Endothelial cell of umbilical vein (primary cell): Measurements from ENCODE around the gene FAM180B. TPM values are rescaled to one million over a fixed set of nuclear protein-coding genes. Genes with fewer than 3 reads are reported as not detected.

Experiments used
- BruUV-seq: library from RNA; stranded (reverse); fragments of 400-500 nt; replicated peaks from 2 replicates; lab custom pipeline; 2021; lab: Mats Ljungman, UMichigan
- CTCF ChIA-PET: fragments of 300-600, 350-600 bp; sonication (Branson Sonifier 250); formaldehyde crosslinking; loops from one replicate; lab custom pipeline; 2021; ENCODE audit warnings: antibody characterized with exemption, inconsistent platforms; lab: Charles Lee
- POLR2A ChIA-PET: fragments of 300-600, 350-600 bp; sonication (Branson Sonifier 250); formaldehyde crosslinking; loops from one replicate; lab custom pipeline; 2021; ENCODE audit warnings: antibody characterized with exemption, inconsistent platforms; lab: Charles Lee
- DNase-seq: peaks from one replicate; pipeline ENCODE4 v3.0.0-alpha.2; 2011; ENCODE audit warnings: low read depth, low spot score
- FAIRE-seq: peaks from 2 replicates; lab custom pipeline; 2011; peaks lifted over from hg19 to GRCh38; lab: Jason Lieb, UNC
- H2AFZ ChIP-seq: 2 replicates; pipeline ENCODE4 v1.6.0; 2012; ENCODE audit warnings: low read depth, low read length, control low read depth, inconsistent platforms
- H3K27ac ChIP-seq: 2 replicates; pipeline ENCODE4 v1.5.1; 2011; ENCODE audit warnings: low read depth, mild to moderate bottlenecking, control low read depth, low read length, moderate library complexity; ENCODE audit not compliant: insufficient read depth
- H3K27me3 ChIP-seq, 2 experiments: 2 replicates each; pipeline versions ENCODE4 v1.6.0 to v1.6.1; 2011; ENCODE audit warnings: low read length in 2 of 2, mixed read lengths in 1 of 2; ENCODE audit not compliant: control insufficient read depth in 2 of 2, insufficient read depth in 2 of 2
- H3K36me3 ChIP-seq, 2 experiments: 2 replicates in 1 of 2; 3 replicates in 1 of 2; pipeline ENCODE4 v1.5.1; 2011; ENCODE audit warnings: low read length in 2 of 2, mild to moderate bottlenecking in 1 of 2, moderate library complexity in 1 of 2; ENCODE audit not compliant: control insufficient read depth in 2 of 2, insufficient read depth in 2 of 2; ENCODE audit errors: extremely low read depth in 1 of 2
- H3K4me1 ChIP-seq: 3 replicates; pipeline ENCODE4 v1.5.1; 2011; ENCODE audit warnings: mild to moderate bottlenecking, low read length; ENCODE audit not compliant: control insufficient read depth, insufficient read depth; ENCODE audit errors: extremely low read depth
- H3K4me2 ChIP-seq: 2 replicates; pipeline ENCODE4 v1.6.1; 2011; ENCODE audit warnings: low read length, control low read depth, mixed read lengths; ENCODE audit not compliant: insufficient read depth
- H3K4me3 ChIP-seq, 3 experiments: fragments of 200-600 bp in 1 of 3; sonication (generic), shearing (Covaris generic) in 1 of 3; replicated peaks in 1 of 3; 2 replicates each; pipeline ENCODE4 v1.5.1; 2011 to 2016; ENCODE audit warnings: control low read depth in 3 of 3, low read length in 3 of 3, mild to moderate bottlenecking in 2 of 3, inconsistent platforms in 1 of 3, low read depth in 1 of 3, moderate library complexity in 1 of 3; ENCODE audit not compliant: insufficient read depth in 1 of 3
- H3K79me2 ChIP-seq: 2 replicates; pipeline ENCODE4 v1.6.0; 2012; ENCODE audit warnings: low read length, inconsistent platforms; ENCODE audit not compliant: control insufficient read depth, insufficient read depth
- H3K9ac ChIP-seq: replicated peaks from 2 replicates; pipeline ENCODE3; 2011; ENCODE audit warnings: low read length, control low read depth; ENCODE audit not compliant: insufficient read depth; ENCODE audit errors: extremely low read depth
- H3K9me1 ChIP-seq: replicated peaks from 3 replicates; pipeline ENCODE4 v1.6.0; 2011; ENCODE audit warnings: mild to moderate bottlenecking, low read length; ENCODE audit not compliant: control insufficient read depth, insufficient read depth; ENCODE audit errors: extremely low read depth
- H3K9me3 ChIP-seq: replicated peaks from 2 replicates; pipeline ENCODE4 v1.5.1; 2012; ENCODE audit warnings: low read length, inconsistent platforms; ENCODE audit not compliant: control insufficient read depth, insufficient read depth
- H4K20me1 ChIP-seq: replicated peaks from 2 replicates; pipeline ENCODE3; 2011; ENCODE audit warnings: mild to moderate bottlenecking, low read length; ENCODE audit not compliant: control insufficient read depth, insufficient read depth; ENCODE audit errors: extremely low read depth
- EZH2 ChIP-seq: IDR thresholded peaks from 2 replicates; pipeline ENCODE4 v1.6.1; 2012; ENCODE audit warnings: borderline replicate concordance, low read depth, mild to moderate bottlenecking, moderate library complexity, low read length, inconsistent platforms; ENCODE audit not compliant: severe bottlenecking
- FOS ChIP-seq: IDR thresholded peaks from 2 replicates; pipeline ENCODE4 v1.6.1; 2011; ENCODE audit warnings: mild to moderate bottlenecking, low read length, moderate library complexity, borderline replicate concordance; ENCODE audit not compliant: insufficient read depth
- GATA2 ChIP-seq: IDR thresholded peaks from 2 replicates; pipeline ENCODE4 v1.7.0; 2011; ENCODE audit warnings: low read depth, mild to moderate bottlenecking, moderate library complexity, mixed read lengths, low read length; ENCODE audit not compliant: insufficient read length, insufficient read depth
- JUN ChIP-seq: IDR thresholded peaks from 2 replicates; pipeline ENCODE4 v1.6.1; 2011; ENCODE audit warnings: borderline replicate concordance, low read depth; ENCODE audit not compliant: insufficient read length, insufficient read depth
- MYC ChIP-seq: IDR thresholded peaks from one replicate; pipeline ENCODE4 v1.6.1; 2011; ENCODE audit warnings: mild to moderate bottlenecking, low read depth, low read length
- POLR2A ChIP-seq: IDR thresholded peaks from 2 replicates; pipeline ENCODE4 v1.6.1; 2012; ENCODE audit warnings: low read depth, mild to moderate bottlenecking, control low read depth, low read length
- POLR2AphosphoS5 ChIP-seq: IDR thresholded peaks from 2 replicates; pipeline ENCODE4 v1.6.1; 2012; ENCODE audit warnings: low read depth, mild to moderate bottlenecking, control low read depth, low read length, moderate library complexity; ENCODE audit not compliant: insufficient read depth
- dilution Hi-C: fragments of 300-500 bp; cut with MboI; formaldehyde crosslinking; loops from one replicate; pipeline ENCODE4 v1.15.0; 2019; ENCODE audit warnings: low sequenced_read_pairs; ENCODE audit not compliant: extremely low pct_ligation_motif_present
- intact Hi-C: fragments of 100-400 bp; cut with micrococcal nuclease; formaldehyde crosslinking; loops from one replicate; pipeline ENCODE4 v1.10.0; 2022
- polyA plus RNA-seq, 4 experiments: library from polyadenylated mRNA; depleted of rRNA in 3 of 4; stranded (reverse) in 3 of 4; unstranded in 1 of 4; fragments of >200 nt; gene quantifications; 2 replicates each; pipeline versions ENCODE4 v1.2.1 to v1.2.3, GENCODE V29; 2011 to 2012; ENCODE audit warnings: missing spikeins in 1 of 4
- total RNA-seq: library from RNA; stranded (reverse); gene quantifications from 2 replicates; pipeline ENCODE4 v1.2.3, GENCODE V29; 2021
- TF ChIP-seq, protein P1 (sequence below), 2 donors: IDR thresholded peaks; 1 replicate in 1 of 2; 2 replicates in 1 of 2; pipeline ENCODE4 v1.5.1; 2011; ENCODE audit warnings: low read length in 2 of 2, mild to moderate bottlenecking in 2 of 2, moderate library complexity in 2 of 2, control low read depth in 1 of 2, inconsistent platforms in 1 of 2, low read depth in 1 of 2; ENCODE audit not compliant: insufficient read depth in 1 of 2; ENCODE audit errors: extremely low read depth in 1 of 2
- TF ChIP-seq, protein P2 (sequence below): IDR thresholded peaks from 2 replicates; pipeline ENCODE4 v1.6.1; 2011; ENCODE audit not compliant: insufficient read depth, insufficient read length

FAM180B gene
- total and polyA plus RNA-seq, 2 donors (not counting 3 experiments of a cell fraction or from before 2014, with no cell fraction given), result not detected

DNA sequence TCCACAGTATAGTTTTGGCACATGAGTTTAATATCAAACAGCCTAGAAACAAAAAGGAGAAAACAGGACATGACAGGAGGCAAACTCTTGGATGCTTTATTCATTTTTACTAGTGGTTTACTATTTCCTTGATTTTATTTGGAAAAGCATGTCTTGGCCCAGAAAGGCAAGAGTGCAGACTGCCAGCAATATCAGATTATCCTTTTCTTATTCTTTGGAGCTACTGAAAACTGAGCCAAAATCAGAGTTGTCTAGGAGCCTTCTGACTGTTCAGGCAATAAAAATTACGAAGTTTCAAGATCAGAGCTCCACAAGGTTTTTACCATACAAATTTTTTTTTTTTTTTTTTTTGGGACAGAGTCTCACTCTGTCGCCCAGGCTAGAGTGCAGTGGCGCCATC lies 49.6 kb upstream of the FAM180B start:
- Histone ChIP-seq H4K20me1 (peaks cover 10% of the 10 kb centered on the region), H3K36me3 (no peaks in the 10 kb centered on the region), H3K4me1 (peaks cover 27% of the 10 kb centered on the region), H3K9ac (no peak overlapping the region), H3K9me3 (no peaks in the 10 kb centered on the region), H3K4me3 (no peak overlapping the region), H3K79me2 (peaks cover 95% of the 10 kb centered on the region), H3K9me1 (no peaks in the 10 kb centered on the region), H3K27ac (no peak overlapping the region), H2AFZ (no peak overlapping the region), H3K4me2 (no peak overlapping the region), H3K27me3 (no peaks in the 10 kb centered on the region)
- dilution Hi-C loops (no loop called here), intact Hi-C loops (no loop called here)
- FAIRE-seq, result no peak
- TF ChIP-seq, protein P1, sequence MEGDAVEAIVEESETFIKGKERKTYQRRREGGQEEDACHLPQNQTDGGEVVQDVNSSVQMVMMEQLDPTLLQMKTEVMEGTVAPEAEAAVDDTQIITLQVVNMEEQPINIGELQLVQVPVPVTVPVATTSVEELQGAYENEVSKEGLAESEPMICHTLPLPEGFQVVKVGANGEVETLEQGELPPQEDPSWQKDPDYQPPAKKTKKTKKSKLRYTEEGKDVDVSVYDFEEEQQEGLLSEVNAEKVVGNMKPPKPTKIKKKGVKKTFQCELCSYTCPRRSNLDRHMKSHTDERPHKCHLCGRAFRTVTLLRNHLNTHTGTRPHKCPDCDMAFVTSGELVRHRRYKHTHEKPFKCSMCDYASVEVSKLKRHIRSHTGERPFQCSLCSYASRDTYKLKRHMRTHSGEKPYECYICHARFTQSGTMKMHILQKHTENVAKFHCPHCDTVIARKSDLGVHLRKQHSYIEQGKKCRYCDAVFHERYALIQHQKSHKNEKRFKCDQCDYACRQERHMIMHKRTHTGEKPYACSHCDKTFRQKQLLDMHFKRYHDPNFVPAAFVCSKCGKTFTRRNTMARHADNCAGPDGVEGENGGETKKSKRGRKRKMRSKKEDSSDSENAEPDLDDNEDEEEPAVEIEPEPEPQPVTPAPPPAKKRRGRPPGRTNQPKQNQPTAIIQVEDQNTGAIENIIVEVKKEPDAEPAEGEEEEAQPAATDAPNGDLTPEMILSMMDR (IDR thresholded peaks at IDR 0.05; ENCODE audit: extremely low read depth in 1 of 2, insufficient read depth in 1 of 2, low read depth in 1 of 2, low read length in 2 of 2), result no peak
- TF ChIP-seq MYC (no peak), POLR2A (no peak), POLR2AphosphoS5 (no peak), JUN (no peak), EZH2 (no peak), FOS (no peak), GATA2 (no peak)
- TF ChIP-seq, protein P2, sequence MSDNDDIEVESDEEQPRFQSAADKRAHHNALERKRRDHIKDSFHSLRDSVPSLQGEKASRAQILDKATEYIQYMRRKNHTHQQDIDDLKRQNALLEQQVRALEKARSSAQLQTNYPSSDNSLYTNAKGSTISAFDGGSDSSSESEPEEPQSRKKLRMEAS, result no peak
- BruUV-seq, result no TSS peak
- ChIA-PET POLR2A (no interaction called here), CTCF (interaction anchor here (0.7 to 4.9 kb wide), 4 partner anchors 8 to 24 kb away, joined by 3 to 41 read pairs (median 4); partner anchors contain the start of gene CELF1)
- DNase-seq, result no peak
